NCI-H2227 treated with DMSO at 0.1 percent for 48 hours (cell line): ENCODE measurements around the gene PCP2.

Experiments used
- DNase-seq: peaks from one replicate; lab custom pipeline; 2025; lab: John Stamatoyannopoulos, UW

PCP2 gene

DNA sequence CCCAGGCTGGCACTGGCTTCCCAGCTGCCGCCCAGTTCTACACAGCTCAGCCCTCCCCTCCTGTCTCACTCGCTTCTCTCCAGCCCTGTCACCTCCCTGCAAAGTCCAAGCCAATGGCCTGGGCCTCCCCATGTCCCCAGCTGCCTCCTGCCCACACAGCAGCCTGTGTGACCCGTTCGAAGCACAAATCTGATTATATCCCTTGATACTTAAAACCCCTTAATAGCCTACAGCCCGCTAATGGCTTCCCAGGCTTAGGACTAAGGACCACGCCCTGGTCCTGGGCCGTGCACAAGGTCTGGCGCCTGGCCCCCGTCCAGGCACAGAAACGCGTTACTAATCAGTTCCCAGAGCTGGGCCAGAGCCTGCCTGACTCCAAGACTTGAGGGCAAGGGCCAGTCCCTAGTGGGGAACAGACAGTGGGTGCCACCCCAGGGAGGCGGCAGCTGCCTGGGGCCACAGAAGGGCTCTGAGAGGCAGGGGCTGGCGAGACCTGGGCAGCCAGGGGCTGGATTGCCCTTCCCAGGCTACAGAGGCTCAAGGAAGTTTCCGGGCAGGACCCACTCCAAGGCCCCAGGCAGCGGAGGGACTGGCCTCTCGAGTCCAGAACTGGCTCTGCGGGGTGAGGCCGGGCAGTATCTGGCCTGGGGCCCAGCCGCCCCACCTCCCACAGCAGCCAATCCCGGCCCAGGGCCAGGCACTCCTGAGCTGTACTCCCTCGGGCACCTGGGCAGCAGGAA is 14.6 kb downstream of the PCP2 start:
- DNase-seq, result no peak

- no peak for DNase-seq
Measured at GRCh38 chr19:7618348-7618747, 15.2 kb downstream of the PCP2 start.

DNA sequence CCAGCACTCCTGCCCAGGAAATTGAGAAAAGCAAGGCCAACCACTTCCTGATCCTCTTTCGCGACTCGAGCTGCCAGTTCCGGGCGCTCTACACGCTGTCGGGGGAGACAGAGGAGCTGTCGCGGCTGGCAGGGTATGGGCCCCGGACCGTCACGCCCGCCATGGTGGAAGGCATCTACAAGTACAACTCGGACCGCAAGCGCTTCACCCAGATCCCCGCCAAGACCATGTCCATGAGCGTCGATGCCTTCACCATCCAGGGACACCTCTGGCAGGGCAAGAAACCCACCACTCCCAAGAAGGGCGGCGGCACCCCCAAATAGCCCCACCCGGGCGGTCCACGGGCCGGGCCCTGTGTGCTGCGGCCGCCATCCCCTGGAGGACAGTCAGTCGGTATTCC is 15.8 kb downstream of the PCP2 start:
- DNase-seq, result no peak

DNA sequence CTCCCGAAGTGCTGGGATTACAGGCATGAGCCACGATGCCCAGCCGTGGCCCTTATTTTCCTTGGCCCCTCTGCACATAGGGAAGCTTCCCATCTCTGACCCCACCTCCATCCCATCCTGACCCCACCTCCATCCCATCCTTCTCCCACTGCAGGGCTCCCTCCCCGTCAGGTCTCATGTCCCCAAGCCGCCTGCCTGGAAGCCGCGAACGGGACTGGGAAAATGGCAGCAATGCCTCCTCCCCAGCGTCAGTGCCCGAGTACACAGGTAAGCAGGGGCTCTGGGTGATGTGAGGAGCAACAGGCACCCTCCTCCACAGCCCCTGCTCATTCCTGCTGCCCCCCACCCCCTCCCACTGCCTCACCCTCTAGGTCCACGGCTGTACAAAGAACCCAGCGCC is 16.3 kb downstream of the PCP2 start:
- no peak for DNase-seq

DNA sequence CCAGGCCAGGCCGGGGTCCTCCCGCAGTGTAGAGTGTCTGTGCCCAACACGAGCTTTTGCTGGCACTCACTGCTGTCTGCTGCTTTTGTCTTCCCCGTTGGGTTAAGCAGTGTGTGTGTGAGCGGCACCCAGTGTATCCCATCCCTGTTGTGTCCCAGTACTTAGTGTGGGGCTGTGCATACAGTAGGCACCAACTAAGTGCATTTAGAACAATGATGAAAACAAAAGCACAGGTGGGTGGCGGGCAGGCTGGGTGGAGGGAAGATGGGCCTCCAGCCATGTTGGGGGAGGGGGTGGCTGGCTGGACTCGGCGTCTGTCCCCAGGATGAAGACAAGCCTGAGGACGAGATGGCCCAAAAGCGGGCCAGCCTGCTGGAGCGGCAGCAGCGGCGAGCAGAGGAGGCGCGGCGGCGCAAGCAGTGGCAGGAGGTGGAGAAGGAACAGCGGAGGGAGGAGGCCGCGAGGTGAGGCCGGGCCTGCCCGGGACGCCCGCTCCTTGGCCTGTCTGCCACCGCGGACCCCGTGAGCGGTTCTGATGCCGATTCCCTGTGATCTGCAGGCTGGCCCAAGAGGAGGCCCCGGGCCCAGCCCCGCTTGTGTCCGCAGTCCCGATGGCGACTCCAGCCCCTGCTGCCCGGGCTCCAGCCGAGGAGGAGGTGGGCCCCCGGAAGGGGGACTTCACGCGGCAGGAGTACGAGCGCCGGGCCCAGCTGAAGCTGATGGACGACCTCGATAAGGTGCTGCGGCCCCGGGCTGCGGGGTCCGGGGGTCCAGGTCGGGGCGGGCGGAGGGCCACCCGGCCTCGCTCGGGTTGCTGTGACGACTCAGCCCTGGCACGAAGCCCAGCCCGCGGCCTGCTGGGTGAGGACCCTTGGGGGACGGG is 18.4 kb downstream of the PCP2 start:
- no peak for DNase-seq

- DNase-seq, result no peak
Measured at GRCh38 chr19:7612282-7613274, 20.9 kb downstream of the PCP2 start.

GRCh38 chr19:7611541-7612279 is 21.8 kb downstream of the PCP2 start:
- no peak for DNase-seq

GRCh38 chr19:7610491-7611240 is 22.9 kb downstream of the PCP2 start:
- DNase-seq, result no peak

- no peak for DNase-seq
Measured at GRCh38 chr19:7607874-7608560, 25.5 kb downstream of the PCP2 start.

- DNase-seq, result no peak
Measured at GRCh38 chr19:7607212-7607873, 26.2 kb downstream of the PCP2 start.

DNA sequence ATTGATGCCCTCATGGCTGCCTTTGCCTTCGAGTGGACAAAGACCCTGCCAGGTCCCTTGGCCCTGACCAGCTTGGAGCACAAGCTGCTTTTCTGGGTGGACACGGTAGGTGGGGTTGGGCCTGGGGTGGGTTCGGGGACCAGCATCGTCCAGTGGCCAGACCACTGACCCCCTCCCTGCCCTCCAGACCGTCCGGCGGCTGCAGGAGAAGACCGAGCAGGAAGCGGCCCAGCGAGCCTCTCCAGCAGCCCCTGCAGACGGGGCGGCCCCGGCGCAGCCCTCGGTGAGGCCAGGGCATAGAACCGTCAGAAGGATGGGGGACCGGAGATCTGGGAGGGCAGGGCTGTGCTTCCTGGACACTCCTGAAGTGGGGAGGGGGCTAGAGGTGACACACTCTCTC is 27.2 kb downstream of the PCP2 start:
- DNase-seq, result no peak

DNA sequence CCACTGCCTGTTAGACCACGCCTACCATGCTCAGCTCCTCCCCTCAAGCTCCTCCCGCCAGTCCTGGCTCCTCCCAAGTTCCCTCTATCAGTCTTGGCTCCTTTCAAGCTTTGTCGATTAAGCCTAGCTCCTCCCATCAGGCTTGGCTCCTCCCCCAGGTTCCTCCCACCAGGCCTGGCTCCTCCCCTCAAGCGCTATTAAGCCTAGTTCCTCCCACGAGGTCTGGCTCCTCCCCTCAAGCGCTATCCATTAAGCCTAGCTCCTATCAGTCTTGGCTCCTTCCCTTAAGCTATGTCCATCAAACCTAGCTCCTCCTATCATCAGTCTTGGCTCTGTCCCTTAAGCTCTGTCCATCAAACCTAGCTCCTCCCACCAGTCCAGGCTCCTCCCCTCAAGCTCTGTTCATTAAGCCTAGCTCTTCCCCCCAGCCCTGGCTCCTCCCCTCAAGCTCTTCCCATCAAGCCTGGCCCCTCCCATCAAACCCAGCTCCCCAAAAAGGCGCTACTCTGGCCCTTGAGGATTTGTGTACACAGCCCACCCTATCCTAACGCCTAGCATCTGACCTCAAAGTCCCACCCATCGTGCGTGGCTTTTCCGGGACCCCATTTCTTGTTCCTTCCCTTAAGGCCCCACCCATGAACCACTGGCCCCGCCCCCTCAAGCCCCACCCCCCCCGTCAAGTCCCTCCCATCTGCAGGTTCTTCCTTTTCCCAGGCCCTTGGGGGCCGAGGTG is 27.9 kb downstream of the PCP2 start:
- DNase-seq, result no peak

DNA sequence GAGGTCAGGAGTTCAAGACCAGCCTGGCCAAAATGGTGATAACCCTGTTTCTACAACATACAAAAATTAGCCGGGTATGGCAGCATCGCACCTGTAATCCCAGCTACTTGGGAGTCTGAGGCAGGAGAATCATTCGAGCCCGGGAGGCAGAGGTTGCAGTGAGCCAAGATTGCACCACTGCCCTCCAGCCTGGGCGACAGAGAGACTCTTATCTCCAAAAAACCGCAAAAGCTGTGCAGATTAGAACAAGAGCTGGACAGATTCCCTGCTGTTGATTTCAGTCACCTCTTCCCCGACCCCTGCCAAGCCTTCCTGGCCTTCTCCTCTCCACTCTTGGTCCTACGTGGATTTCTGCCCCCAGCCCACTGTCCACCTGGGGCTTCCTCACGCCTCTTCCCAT is 29.6 kb downstream of the PCP2 start:
- no peak for DNase-seq

DNA sequence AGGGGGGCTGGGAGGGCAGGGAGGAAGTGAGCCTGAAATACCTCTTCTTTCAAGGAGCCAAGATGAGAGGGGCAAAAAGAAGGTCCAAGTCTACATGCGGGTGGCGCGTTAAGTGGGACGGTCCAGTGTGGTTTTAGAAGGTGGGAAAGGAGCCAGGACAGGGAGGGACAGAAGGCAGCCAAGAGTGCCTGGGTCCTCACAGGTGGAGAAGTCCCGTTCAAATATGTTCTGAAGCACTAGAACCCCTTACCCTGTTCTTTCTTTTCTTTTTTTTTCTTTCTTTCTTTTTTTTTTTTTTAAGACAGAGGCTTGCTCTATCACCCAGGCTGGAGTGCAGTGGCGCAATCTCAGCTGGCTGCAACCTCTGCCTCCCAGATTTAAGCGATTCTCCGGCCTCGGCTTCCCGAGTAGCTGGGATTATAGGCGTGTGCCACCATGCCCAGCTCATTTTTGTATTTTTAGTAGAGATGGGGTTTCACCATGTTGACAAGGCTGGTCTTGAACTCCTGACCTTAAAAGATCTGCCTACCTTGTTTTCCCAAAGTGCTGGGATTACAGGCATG is 30.5 kb downstream of the PCP2 start:
- DNase-seq, result no peak

GRCh38 chr19:7602240-7602934 is 31.1 kb downstream of the PCP2 start:
- DNase-seq, result no peak

- no peak for DNase-seq
Measured at GRCh38 chr19:7600721-7601120, 32.8 kb downstream of the PCP2 start.

- no peak for DNase-seq
Measured at GRCh38 chr19:7598180-7598579, 35.3 kb downstream of the PCP2 start.

- no peak for DNase-seq
Measured at GRCh38 chr19:7597689-7598088, 35.8 kb downstream of the PCP2 start.
